SK-N-MC (cell line): ENCODE data around the gene TRIM9.

Experiments
- EZH2 ChIP-seq: fragments of 200-600 bp; sonication (generic); IDR thresholded peaks from one replicate; pipeline ENCODE4 v1.6.1; 2017; ENCODE audit warnings: antibody characterized with exemption
- POLR2AphosphoS5 ChIP-seq: IDR thresholded peaks from 2 replicates; pipeline ENCODE4 v1.6.1; 2012; ENCODE audit warnings: mild to moderate bottlenecking, low read depth, low read length, borderline replicate concordance

GRCh38 chr14:51082349-51082748 lies 12.6 kb downstream of the TRIM9 start:
- TF ChIP-seq EZH2 (no peak), POLR2AphosphoS5 (no peak)
